Stimulated activated CD8-positive, alpha-beta memory T cell treated with anti-CD3 and anti-CD28 coated beads, Interleukin-2, amount 100 ng/mL, for 48 hours (primary cell): ENCODE results near the gene HABP4.

Source experiments
- DNase-seq, 2 donors: peaks; one replicate each; pipeline ENCODE4 v3.0.0-alpha.2; 2020; ENCODE audit warnings: low read depth in 2 of 2

HABP4 gene

GRCh38 chr9:96435345-96435744, 14.6 kb upstream of the HABP4 start:
- DNase-seq = no peak

GRCh38 chr9:96436063-96436455, 13.9 kb upstream of the HABP4 start:
- no peak for DNase-seq

GRCh38 chr9:96436456-96437126, 13.4 kb upstream of the HABP4 start:
- no peak for DNase-seq

GRCh38 chr9:96437454-96437853, 12.5 kb upstream of the HABP4 start:
- no peak for DNase-seq

- DNase-seq = no peak
Observed at GRCh38 chr9:96440671-96441199, 9.2 kb upstream of the HABP4 start.

- no peak for DNase-seq
Observed at GRCh38 chr9:96441798-96442445, 8.0 kb upstream of the HABP4 start.

- DNase-seq = no peak
Observed at GRCh38 chr9:96442491-96442890, 7.5 kb upstream of the HABP4 start.

GRCh38 chr9:96447406-96447805, 2.6 kb upstream of the HABP4 start:
- no peak for DNase-seq

GRCh38 chr9:96448546-96449170, 1.3 kb upstream of the HABP4 start:
- DNase-seq = no peak

GRCh38 chr9:96449523-96449844, 485 bp upstream of the HABP4 start:
- DNase-seq = no peak

- DNase-seq = peak in 1 of 2 donors; percentile 5
Observed at GRCh38 chr9:96450613-96451528, 902 bp downstream of the HABP4 start.

- no peak for DNase-seq
Observed at GRCh38 chr9:96453625-96454024, 3.7 kb downstream of the HABP4 start.

GRCh38 chr9:96457266-96457665, 7.3 kb downstream of the HABP4 start:
- DNase-seq = no peak

GRCh38 chr9:96458226-96458625, 8.3 kb downstream of the HABP4 start:
- DNase-seq = no peak

- DNase-seq = no peak
Observed at GRCh38 chr9:96459268-96460007, 9.5 kb downstream of the HABP4 start.

GRCh38 chr9:96460470-96460869, 10.5 kb downstream of the HABP4 start:
- DNase-seq = no peak

GRCh38 chr9:96460882-96461281, 10.9 kb downstream of the HABP4 start:
- DNase-seq = no peak

GRCh38 chr9:96461336-96461735, 11.4 kb downstream of the HABP4 start:
- no peak for DNase-seq

GRCh38 chr9:96462541-96462940, 12.6 kb downstream of the HABP4 start:
- no peak for DNase-seq

- DNase-seq = no peak
Observed at GRCh38 chr9:96464426-96464825, 14.5 kb downstream of the HABP4 start.

- DNase-seq = no peak
Observed at GRCh38 chr9:96467784-96468183, 17.8 kb downstream of the HABP4 start.
